ENCODE data around the gene ZNF148. TPM values are rescaled to one million over a fixed set of nuclear protein-coding genes. Genes with fewer than 3 reads are reported as not detected.

The ZNF148 gene
- total RNA-seq, 2 donors from 2014 or later = 33.8 to 37.8 TPM

DNA sequence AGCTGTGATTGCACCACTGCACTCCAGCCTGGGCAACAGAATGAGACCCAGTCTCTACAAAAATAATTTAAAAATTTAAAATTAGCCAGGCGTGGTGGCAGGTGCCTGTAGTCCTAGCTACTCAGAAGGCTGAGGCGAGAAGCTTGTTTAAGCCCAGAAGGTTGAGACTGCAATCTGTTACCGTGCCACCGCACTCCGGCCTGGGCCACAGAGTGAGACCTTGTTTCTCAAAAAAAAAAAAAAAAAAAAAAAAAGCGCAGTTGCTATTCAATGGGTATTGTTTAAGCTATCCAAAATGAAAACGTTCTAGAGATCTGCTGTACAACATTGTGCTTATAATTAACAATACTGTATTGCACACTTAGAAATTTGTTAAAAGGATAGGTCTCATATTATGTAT, 24.0 kb downstream of the ZNF148 start:
- Mint-ChIP-seq H3K4me1 (no peaks in the 10 kb centered on the region), H3K9me3 (peaks cover 18% of the 10 kb centered on the region), H3K27me3 (ENCODE audit: insufficient read depth) (no peaks in the 10 kb centered on the region), H3K27ac (no peak overlapping the region), H3K4me3 (no peak overlapping the region), H3K36me3 (ENCODE audit: low read depth) (peaks cover 31% of the 10 kb centered on the region)
- TF ChIP-seq, protein P1, sequence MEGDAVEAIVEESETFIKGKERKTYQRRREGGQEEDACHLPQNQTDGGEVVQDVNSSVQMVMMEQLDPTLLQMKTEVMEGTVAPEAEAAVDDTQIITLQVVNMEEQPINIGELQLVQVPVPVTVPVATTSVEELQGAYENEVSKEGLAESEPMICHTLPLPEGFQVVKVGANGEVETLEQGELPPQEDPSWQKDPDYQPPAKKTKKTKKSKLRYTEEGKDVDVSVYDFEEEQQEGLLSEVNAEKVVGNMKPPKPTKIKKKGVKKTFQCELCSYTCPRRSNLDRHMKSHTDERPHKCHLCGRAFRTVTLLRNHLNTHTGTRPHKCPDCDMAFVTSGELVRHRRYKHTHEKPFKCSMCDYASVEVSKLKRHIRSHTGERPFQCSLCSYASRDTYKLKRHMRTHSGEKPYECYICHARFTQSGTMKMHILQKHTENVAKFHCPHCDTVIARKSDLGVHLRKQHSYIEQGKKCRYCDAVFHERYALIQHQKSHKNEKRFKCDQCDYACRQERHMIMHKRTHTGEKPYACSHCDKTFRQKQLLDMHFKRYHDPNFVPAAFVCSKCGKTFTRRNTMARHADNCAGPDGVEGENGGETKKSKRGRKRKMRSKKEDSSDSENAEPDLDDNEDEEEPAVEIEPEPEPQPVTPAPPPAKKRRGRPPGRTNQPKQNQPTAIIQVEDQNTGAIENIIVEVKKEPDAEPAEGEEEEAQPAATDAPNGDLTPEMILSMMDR (conservative IDR thresholded peaks at IDR 0.05) = no peak
- WGBS, 2 experiments (ENCODE audit: insufficient coverage in 1 of 2, insufficient read length in 1 of 2) = 98 to 100% methylated on average over 2 to 5 of the region's 7 CpGs
- Histone ChIP-seq H3K27me3 (ENCODE audit: control insufficient read depth, insufficient read depth, low read length, poor library complexity, severe bottlenecking) (no peaks in the 10 kb centered on the region), H3K4me3 (ENCODE audit: low read length) (no peak overlapping the region), H3K36me3 (ENCODE audit: control insufficient read depth, insufficient read depth, low read length) (peaks cover 5% of the 10 kb centered on the region), H3K4me1 (ENCODE audit: control insufficient read depth, insufficient read depth, low read length) (no peaks in the 10 kb centered on the region), H3K27ac (ENCODE audit: low read depth, low read length) (no peak overlapping the region), H3K9me3 (ENCODE audit: control insufficient read depth, low read length) (peaks cover 23% of the 10 kb centered on the region), H3K9ac (ENCODE audit: extremely low read depth, low read length, poor library complexity, severe bottlenecking) (no peak overlapping the region)
- DNase-seq = no peak

DNA sequence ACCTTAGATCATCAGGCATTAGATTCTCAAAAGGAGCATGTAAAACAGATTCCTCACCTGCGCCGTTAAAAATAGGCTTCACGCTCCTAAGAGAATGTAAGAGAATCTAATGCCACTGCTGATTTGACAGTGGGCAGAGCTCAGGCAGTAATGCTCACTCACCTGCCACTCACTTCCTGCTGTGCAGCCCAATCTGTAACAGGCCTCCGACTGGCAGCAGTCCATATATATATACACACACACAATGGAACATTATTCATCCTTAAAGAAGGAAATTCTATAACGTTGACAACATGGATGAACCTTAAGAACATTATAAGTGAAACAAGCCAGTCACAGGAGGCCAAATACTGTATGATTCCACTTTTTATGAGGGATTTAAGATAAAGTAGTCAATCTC, 24.5 kb downstream of the ZNF148 start:
- no peak overlapping the region for H3K4me3 Mint-ChIP-seq
- no peak overlapping the region for H3K4me3 ChIP-seq (ENCODE audit: low read length)
- H3K36me3 Mint-ChIP-seq (ENCODE audit: low read depth) = peaks cover 37% of the 10 kb centered on the region
- H3K27ac Mint-ChIP-seq = no peak overlapping the region
- H3K9me3 ChIP-seq (ENCODE audit: control insufficient read depth, low read length) = peaks cover 29% of the 10 kb centered on the region
- H3K36me3 ChIP-seq (ENCODE audit: control insufficient read depth, insufficient read depth, low read length) = peaks cover 5% of the 10 kb centered on the region
- WGBS, 2 experiments (ENCODE audit: insufficient coverage in 1 of 2, insufficient read length in 1 of 2) = 81 to 82% methylated on average over 5 of the region's 5 CpGs
- TF ChIP-seq, protein P1 (conservative IDR thresholded peaks at IDR 0.05) = no peak
- peaks cover 23% of the 10 kb centered on the region for H3K9me3 Mint-ChIP-seq
- no peak for DNase-seq
- H3K9ac ChIP-seq (ENCODE audit: extremely low read depth, low read length, poor library complexity, severe bottlenecking) = no peak overlapping the region
- H3K27me3 Mint-ChIP-seq (ENCODE audit: insufficient read depth) = no peaks in the 10 kb centered on the region
- H3K4me1 ChIP-seq (ENCODE audit: control insufficient read depth, insufficient read depth, low read length) = no peaks in the 10 kb centered on the region
- no peaks in the 10 kb centered on the region for H3K4me1 Mint-ChIP-seq
- no peak overlapping the region for H3K27ac ChIP-seq (ENCODE audit: low read depth, low read length)
- no peaks in the 10 kb centered on the region for H3K27me3 ChIP-seq (ENCODE audit: control insufficient read depth, insufficient read depth, low read length, poor library complexity, severe bottlenecking)

DNA sequence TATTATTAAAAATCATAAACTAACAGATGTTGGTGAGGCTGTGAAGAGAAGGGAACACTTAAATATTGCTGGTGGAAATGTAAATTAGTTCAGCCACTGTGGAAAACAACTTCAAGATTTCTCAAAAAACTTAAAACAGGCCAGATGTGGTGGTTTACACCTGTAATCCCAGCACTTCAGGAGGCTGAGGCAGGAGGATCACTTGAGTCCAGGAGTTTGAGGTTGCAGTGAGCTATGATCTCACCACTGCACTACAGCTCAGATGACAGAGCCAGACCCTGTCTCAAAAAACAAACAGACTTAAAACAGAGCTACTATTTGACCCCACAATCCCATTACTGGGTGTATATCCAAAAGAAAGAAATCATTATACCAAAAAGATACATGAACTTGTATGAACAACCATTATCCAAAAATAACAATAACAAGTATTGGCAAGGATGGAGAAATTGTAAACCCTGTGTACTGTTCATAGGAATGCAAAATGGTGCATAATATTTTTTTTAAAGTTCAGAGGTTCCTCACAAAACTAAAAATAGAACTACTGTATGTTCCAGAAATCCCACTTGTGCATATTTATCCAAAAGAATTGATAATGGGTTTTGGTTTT, 25.5 kb downstream of the ZNF148 start:
- peaks cover 31% of the 10 kb centered on the region for H3K9me3 Mint-ChIP-seq
- H3K27ac Mint-ChIP-seq = no peak overlapping the region

More for the DNA sequence above, 25.5 kb downstream of the ZNF148 start:
- Mint-ChIP-seq H3K4me3 (no peak overlapping the region), H3K27me3 (ENCODE audit: insufficient read depth) (no peaks in the 10 kb centered on the region), H3K36me3 (ENCODE audit: low read depth) (peaks cover 45% of the 10 kb centered on the region), H3K4me1 (no peaks in the 10 kb centered on the region)
- Histone ChIP-seq H3K27ac (ENCODE audit: low read depth, low read length) (no peak overlapping the region), H3K4me1 (ENCODE audit: control insufficient read depth, insufficient read depth, low read length) (no peaks in the 10 kb centered on the region), H3K27me3 (ENCODE audit: control insufficient read depth, insufficient read depth, low read length, poor library complexity, severe bottlenecking) (no peaks in the 10 kb centered on the region), H3K9ac (ENCODE audit: extremely low read depth, low read length, poor library complexity, severe bottlenecking) (no peak overlapping the region), H3K4me3 (ENCODE audit: low read length) (no peak overlapping the region), H3K9me3 (ENCODE audit: control insufficient read depth, low read length) (peaks cover 34% of the 10 kb centered on the region), H3K36me3 (ENCODE audit: control insufficient read depth, insufficient read depth, low read length) (peaks cover 7% of the 10 kb centered on the region)
- DNase-seq = no peak
- TF ChIP-seq, protein P1 (conservative IDR thresholded peaks at IDR 0.05) = no peak
